Right cardiac atrium (tissue), 5 donors: ENCODE data around the gene GABPB2. TPM values are rescaled to one million over a fixed set of nuclear protein-coding genes. Genes with fewer than 3 reads are reported as not detected.

Source experiments
- ATAC-seq, 2 donors: fragments of 200-7000 bp; cut with Tn5 transposase; one replicate each; pipeline versions ENCODE4 v1.8.0 to v1.9.1; 2020; ENCODE audit warnings: moderate library complexity in 2 of 2, mild to moderate bottlenecking in 1 of 2
- DNase-seq, 3 donors: peaks; one replicate each; pipeline ENCODE4 v3.0.0-alpha.2; 2020
- H3K27ac ChIP-seq: one replicate; pipeline ENCODE4 v1.5.1; 2013; ENCODE audit warnings: mild to moderate bottlenecking, low read length, control low read depth, moderate library complexity
- H3K27me3 ChIP-seq: one replicate; pipeline ENCODE4 v1.6.1; 2013; ENCODE audit not compliant: control insufficient read depth, insufficient read depth
- H3K4me1 ChIP-seq: one replicate; pipeline ENCODE4 v1.6.1; 2013; ENCODE audit warnings: low read length; ENCODE audit not compliant: control insufficient read depth, insufficient read depth
- H3K4me3 ChIP-seq: one replicate; pipeline ENCODE4 v1.5.1; 2013; ENCODE audit warnings: low read length, control low read depth
- H3K9me3 ChIP-seq: one replicate; pipeline ENCODE4 v1.6.1; 2013; ENCODE audit warnings: low read length; ENCODE audit not compliant: control insufficient read depth
- WGBS: extraction: QIAGEN DNeasy Blood & Tissue Kit; methylation state at CpG from one replicate; pipeline ENCODE4 v1.1.7; 2013; 5-methylcytosine and 5-hydroxymethylcytosine counted together
- intact Hi-C, 4 donors: fragments of 100-400 bp; cut with DNase I; formaldehyde crosslinking; loops; one replicate each; pipeline versions ENCODE4 v1.11.0 to v1.14.0; 2022 to 2023
- polyA plus RNA-seq: library from polyadenylated mRNA; stranded (reverse); fragments of 200-250 nt; gene quantifications from one replicate; pipeline ENCODE4 v1.2.3, GENCODE V29; 2013
- total RNA-seq, 4 donors: library from RNA; stranded (reverse); fragmentation: NEBNext Ultra II Directional; extraction: Animal tissue kit (Norgen Biotek cat#: 25700); gene quantifications; one replicate each; pipeline ENCODE4 v1.2.1, GENCODE V29; 2021
- donor health status: healthy with polysubstance abuse.
- donor health status: DM: no; HTN: yes; CAD: no.
- donor health status: DM: no; HTN: no; CAD: no.
- donor health status: DM: no; HTN: yes; CAD: no; lungs with severe emphysema.
- donor health status: DM: yes; HTN: yes; CAD: no.

Gene GABPB2
- total and polyA plus RNA-seq, 5 donors: 9.8 to 20.3 (median 18.1) TPM

DNA sequence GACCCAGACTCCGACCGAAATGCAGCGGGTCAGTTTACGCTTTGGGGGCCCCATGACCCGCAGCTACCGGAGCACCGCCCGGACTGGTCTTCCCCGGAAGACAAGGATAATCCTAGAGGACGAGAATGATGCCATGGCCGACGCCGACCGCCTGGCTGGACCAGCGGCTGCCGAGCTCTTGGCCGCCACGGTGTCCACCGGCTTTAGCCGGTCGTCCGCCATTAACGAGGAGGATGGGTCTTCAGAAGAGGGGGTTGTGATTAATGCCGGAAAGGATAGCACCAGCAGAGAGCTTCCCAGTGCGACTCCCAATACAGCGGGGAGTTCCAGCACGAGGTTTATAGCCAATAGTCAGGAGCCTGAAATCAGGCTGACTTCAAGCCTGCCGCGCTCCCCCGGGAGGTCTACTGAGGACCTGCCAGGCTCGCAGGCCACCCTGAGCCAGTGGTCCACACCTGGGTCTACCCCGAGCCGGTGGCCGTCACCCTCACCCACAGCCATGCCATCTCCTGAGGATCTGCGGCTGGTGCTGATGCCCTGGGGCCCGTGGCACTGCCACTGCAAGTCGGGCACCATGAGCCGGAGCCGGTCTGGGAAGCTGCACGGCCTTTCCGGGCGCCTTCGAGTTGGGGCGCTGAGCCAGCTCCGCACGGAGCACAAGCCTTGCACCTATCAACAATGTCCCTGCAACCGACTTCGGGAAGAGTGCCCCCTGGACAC lies 22.5 kb upstream of the GABPB2 start:
- intact Hi-C loops: no loop called here
- ATAC-seq (peak; percentile 84 to 86), DNase-seq (peak; percentile 79 to 89 (median 88))
- Histone ChIP-seq H3K4me1 (peaks cover 4% of the 10 kb centered on the region), H3K4me3 (peak overlapping the region; percentile 78), H3K27me3 (no peaks in the 10 kb centered on the region), H3K9me3 (no peaks in the 10 kb centered on the region), H3K27ac (peak overlapping the region; percentile 76)
- under 1% methylated on average over 48 of the region's 48 CpGs for WGBS

DNA sequence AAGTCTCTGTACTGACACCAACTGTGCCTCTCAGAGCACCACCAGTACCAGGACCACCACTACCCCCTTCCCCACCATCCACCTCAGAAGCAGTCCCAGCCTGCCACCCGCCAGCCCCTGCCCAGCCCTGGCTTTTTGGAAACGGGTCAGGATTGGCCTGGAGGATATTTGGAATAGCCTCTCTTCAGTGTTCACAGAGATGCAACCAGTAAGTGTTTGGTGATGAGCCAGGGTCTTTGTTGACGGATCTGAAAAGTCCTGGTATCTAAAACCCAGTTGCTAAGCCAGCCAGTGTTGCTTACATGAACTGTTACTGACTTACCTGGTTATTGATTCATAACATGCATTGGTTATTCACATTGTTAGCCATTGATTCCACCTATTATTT lies 21.9 kb upstream of the GABPB2 start:
- WGBS: 15% methylated on average over 3 of the region's 3 CpGs
- Histone ChIP-seq H3K27ac (peak overlapping the region; percentile 76), H3K4me3 (peak overlapping the region; percentile 78), H3K27me3 (no peaks in the 10 kb centered on the region), H3K4me1 (peaks cover 4% of the 10 kb centered on the region), H3K9me3 (no peaks in the 10 kb centered on the region)
- intact Hi-C loops: no loop called here
- DNase-seq (no peak), ATAC-seq (no peak)

DNA sequence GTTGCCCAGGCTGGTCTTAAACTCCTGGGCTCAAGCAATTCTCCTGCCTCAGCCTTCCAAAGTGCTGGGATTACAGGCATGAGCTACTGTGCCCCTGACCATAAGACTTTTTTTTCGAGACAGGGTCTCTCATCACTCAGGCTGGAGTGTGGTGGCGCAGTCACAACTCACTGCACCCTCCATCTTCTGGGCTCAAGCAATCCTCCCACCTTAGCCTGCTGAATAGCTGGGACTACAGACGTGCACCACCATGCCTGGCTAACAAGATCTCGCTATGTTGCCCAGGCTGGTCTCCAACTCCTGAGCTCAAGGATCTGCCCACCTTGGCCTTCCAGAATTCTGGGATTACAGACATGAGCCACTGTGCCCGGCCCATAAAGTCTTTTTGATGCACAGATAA lies 21.1 kb upstream of the GABPB2 start:
- DNase-seq (no peak), ATAC-seq (no peak)
- 84% methylated on average over 5 of the region's 5 CpGs for WGBS
- Histone ChIP-seq H3K4me1 (peaks cover 4% of the 10 kb centered on the region), H3K9me3 (no peaks in the 10 kb centered on the region), H3K27me3 (no peaks in the 10 kb centered on the region), H3K27ac (no peak overlapping the region), H3K4me3 (no peak overlapping the region)
- intact Hi-C loops: no loop called here

DNA sequence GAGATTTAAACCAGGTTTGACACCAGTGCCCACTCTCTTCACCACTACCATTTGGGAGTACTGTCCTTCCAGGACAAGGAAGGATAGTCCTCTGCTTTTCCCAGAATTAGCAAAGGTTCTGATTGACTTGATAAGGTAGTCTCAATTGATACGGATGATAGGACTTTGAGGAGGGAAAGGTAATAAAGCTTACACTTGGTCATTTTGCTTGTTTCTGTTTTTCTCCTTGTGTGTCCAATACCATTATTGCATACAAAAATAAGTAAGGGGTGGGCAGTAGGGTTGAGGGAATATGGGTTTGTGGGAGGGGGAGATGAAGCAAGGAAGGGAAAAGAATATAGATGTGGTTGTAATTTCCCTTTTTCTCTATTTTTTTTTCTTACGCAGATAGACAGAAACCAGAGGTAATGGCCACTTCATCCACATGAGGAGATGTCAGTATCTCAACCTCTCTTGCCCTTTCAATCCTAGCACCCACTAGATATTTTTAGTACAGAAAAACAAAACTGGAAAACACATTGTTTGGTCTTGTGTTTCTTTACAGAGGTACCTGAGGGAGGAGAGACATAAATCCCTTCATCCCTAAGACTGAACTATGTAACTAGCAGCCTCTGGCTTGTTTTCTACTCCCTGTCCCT lies 20.4 kb upstream of the GABPB2 start:
- DNase-seq: no peak
- no peak overlapping the region for H3K27ac ChIP-seq
- H3K4me3 ChIP-seq: no peak overlapping the region
- H3K27me3 ChIP-seq: no peaks in the 10 kb centered on the region
- H3K4me1 ChIP-seq: peaks cover 4% of the 10 kb centered on the region
- WGBS: 75% methylated on average over 2 of the region's 2 CpGs
- intact Hi-C loops: loop anchor here in 1 of 4 donors (10.0 kb wide), 1 partner anchor 45 kb away; the partner anchor contains the start of genes MINDY1 and PRUNE1
- ATAC-seq: no peak
- H3K9me3 ChIP-seq: no peaks in the 10 kb centered on the region

DNA sequence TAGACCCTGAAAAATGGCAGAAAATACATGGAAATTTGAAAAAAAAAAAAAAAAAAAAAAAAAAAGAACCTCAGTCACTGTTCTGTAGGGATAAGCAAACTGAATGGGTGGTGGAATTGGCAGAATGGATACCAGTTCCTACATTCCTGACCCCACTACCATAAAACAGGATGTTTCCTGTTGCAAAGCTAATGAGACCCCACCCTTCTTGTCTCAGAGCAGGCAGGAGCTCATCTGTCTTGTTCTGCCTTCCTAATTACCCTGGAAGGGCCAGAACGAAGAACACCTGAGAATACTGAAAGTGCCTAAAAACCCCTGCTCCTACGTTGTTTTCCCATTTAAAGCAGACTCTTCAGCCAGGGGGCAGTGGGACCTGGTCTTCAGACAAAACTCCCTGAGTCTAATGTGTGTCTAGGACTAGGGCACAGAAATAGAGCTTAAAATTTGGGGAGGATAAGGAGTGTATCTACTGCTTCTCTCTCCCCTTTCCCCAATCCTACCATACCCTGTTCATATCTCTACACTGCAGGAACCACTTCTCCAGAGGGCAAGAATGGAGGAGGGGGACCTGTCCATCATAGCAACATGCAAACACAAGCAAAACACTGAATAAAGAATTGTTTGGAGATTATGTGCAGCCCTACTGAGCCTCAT lies 19.1 kb upstream of the GABPB2 start:
- WGBS: 80% methylated on average over 2 of the region's 2 CpGs
- peak overlapping the region; percentile 7 for H3K27ac ChIP-seq

DNA sequence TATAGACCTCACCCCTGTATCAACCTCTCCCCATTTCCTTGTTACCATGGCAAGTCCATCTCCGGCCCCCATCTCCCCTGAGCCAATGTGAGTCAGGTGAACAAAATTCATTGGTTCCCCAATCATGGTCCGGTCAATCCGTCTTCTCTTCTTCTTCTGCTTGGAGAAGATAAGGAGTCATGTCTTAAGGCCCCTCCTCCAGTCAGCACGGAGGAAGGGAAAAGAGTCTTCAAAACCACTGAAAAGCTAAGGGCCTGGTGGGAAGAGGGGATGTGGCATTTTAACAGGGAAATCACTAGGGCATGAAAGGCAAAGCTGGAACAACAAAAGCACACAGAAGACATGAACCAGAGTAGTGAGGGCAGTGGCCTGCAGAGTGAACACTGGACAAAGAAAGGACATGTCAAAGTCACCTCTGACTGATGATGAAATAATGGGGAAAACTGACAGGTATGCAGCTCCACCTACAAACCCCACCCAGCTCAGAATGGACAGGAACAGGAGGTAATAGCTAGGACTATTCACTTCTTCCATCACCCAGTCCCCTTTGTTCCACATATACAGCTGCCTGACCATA lies 15.5 kb upstream of the GABPB2 start:
- intact Hi-C loops: loop anchor here in 1 of 4 donors (10.0 kb wide), 1 partner anchor 50 kb away; the partner anchor contains the start of genes MINDY1 and PRUNE1

More for the DNA sequence above, 19.1 kb upstream of the GABPB2 start:
- no peak for DNase-seq
- intact Hi-C loops: loop anchor here in 1 of 4 donors (10.0 kb wide), 1 partner anchor 47 kb away; the partner anchor contains the start of genes MINDY1 and PRUNE1
- Histone ChIP-seq H3K27me3 (no peaks in the 10 kb centered on the region), H3K4me3 (no peak overlapping the region), H3K4me1 (peaks cover 10% of the 10 kb centered on the region), H3K9me3 (no peaks in the 10 kb centered on the region)
- no peak for ATAC-seq

DNA sequence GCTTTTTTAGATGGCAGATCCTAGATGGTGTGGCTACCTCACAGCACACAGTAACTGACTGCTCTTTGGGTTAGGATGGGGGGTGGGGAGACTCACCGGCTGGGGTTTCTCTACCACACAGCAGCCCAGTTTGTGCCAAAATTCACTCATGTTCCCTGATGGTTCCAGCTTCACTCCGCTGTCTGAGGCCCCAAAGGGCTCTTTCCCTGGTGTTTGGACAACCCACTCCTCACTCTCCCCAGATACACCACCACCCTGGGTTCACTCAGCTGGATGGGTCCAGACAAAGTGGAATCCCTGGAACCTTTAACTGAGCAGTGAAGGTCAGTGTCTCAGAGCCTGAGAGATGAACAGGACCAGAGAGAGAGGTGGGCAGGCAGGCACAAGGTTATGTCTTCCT lies 15.0 kb upstream of the GABPB2 start:
- WGBS: 44% methylated on average over 2 of the region's 2 CpGs
- no peak for ATAC-seq

More for the DNA sequence above, 15.5 kb upstream of the GABPB2 start:
- Histone ChIP-seq H3K4me1 (peaks cover 12% of the 10 kb centered on the region), H3K9me3 (no peaks in the 10 kb centered on the region), H3K4me3 (no peak overlapping the region), H3K27me3 (no peaks in the 10 kb centered on the region), H3K27ac (peak overlapping the region; percentile 22)
- WGBS: 77% methylated on average over 4 of the region's 4 CpGs
- DNase-seq (no peak), ATAC-seq (no peak)

DNA sequence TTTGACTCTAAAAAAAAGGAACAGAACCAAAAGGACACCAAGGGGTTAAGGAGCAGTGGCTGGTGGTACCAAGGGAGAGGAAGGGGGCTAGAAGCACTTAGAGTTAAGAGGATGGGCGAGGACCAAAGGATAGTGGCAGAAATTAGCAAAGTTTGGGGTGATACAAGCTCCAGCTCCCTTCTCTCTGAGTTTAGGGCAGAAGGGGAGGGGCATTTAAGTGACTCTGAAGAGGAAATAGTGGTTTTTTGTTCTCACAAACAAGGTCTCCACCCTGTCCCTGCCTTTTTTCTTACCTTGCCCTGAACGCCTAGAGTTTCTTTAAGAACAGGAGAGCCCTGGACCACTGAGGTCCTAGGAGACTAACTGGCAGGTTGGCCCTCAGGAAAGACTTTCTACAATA lies 14.4 kb upstream of the GABPB2 start:
- Histone ChIP-seq H3K9me3 (no peaks in the 10 kb centered on the region), H3K4me1 (peaks cover 12% of the 10 kb centered on the region), H3K27ac (peak overlapping the region; percentile 16), H3K4me3 (no peak overlapping the region), H3K27me3 (no peaks in the 10 kb centered on the region)
- WGBS: 48% methylated on average over 2 of the region's 2 CpGs
- ATAC-seq (no peak), DNase-seq (no peak)
- intact Hi-C loops: loop anchor here in 1 of 4 donors (10.0 kb wide), 1 partner anchor 51 kb away; the partner anchor contains the start of genes MINDY1 and PRUNE1

More for the DNA sequence above, 15.0 kb upstream of the GABPB2 start:
- DNase-seq: no peak
- H3K27ac ChIP-seq: peak overlapping the region; percentile 22
- intact Hi-C loops: loop anchor here in 1 of 4 donors (10.0 kb wide), 1 partner anchor 51 kb away; the partner anchor contains the start of genes MINDY1 and PRUNE1
- H3K27me3 ChIP-seq: no peaks in the 10 kb centered on the region
- H3K4me3 ChIP-seq: no peak overlapping the region
- H3K9me3 ChIP-seq: no peaks in the 10 kb centered on the region
- H3K4me1 ChIP-seq: peaks cover 12% of the 10 kb centered on the region

DNA sequence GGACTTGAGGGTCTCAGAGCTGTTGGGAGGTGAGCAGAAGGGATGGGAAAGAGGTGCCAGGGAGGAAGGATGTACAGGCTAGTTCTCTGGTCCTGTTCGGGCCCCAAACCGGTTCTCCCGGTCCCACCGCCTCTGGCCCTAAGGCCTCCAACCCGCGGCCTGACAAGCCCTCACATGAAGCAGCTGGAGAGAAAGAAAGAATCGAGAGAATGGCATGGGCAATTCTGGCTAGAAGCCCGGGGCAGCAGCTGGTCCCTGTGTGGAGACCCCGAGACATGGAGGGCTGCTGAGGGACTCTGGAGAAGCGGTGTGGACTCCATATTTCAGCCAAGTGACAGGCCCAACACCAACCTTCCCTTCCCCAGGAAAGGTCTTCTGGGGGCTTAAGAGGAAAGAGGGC lies 11.9 kb upstream of the GABPB2 start:
- intact Hi-C loops: loop anchor here in 1 of 4 donors (10.0 kb wide), 1 partner anchor 54 kb away; the partner anchor contains the start of genes MINDY1 and PRUNE1
- Histone ChIP-seq H3K27me3 (no peaks in the 10 kb centered on the region), H3K27ac (peak overlapping the region; percentile 86), H3K4me1 (peaks cover 12% of the 10 kb centered on the region), H3K4me3 (peak overlapping the region; percentile 84), H3K9me3 (no peaks in the 10 kb centered on the region)
- DNase-seq (peak; percentile 28 to 66 (median 63)), ATAC-seq (peak; percentile 1 to 3)
- WGBS: under 1% methylated on average over 10 of the region's 10 CpGs

DNA sequence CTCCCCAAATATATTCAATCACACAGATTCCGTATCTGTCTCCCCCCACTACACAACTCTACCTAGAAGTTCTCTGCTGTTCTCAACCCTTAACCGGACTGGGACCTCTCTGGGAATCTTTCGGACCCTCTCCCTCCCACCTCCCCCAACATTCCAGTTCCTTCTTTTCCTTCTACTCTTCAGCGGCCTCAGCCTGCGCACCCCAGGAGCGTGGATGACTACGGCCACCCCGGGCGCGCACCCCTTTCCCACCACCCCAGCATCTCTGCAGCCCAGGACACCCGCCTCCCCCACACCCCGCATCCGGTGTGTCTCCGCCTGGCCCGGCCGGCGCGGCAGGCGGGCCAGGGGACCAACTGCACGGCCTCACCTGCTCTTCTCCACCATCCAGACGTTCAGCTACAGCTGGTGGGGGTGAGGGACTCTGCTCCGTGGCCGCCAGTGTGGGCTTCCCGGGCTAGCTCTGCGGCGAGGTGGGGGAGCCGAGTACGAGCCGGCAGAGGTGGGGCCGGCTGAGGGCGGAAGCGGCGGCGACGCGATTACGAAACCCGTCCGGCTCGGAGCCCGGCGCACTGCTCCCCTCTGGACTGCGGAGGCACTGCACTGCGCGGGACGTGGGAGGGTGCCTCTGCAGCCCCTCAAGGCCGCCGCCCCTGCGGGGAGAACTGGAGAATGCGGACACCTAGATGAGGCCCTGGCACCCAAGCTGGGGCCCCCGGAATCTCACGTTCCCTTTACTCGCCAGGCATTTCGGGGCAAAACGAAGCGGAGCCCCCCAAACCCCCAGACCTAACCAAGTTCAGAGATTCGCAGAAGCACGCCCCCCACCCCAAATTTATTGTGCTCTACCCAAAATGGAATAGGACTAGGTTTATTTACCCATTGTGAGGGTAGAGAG lies 11.2 kb upstream of the GABPB2 start, which contains the start of gene CDC42SE1:
TSS of gene CDC42SE1 (minus strand) at position 514 of the 898 bp plus-strand sequence. CDS start 3,892 bp downstream, outside the sequence.
- Histone ChIP-seq H3K27ac (peak within 1 kb of the TSS; percentile 86), H3K27me3 (no peaks in the 10 kb centered on the region), H3K4me3 (peak within 1 kb of the TSS; percentile 84), H3K4me1 (peaks cover 12% of the 10 kb centered on the region), H3K9me3 (no peaks in the 10 kb centered on the region)
- peak; percentile 94 for ATAC-seq
- DNase-seq: peak; percentile 89 to 95 (median 94)
- under 1% methylated on average over 58 of the region's 58 CpGs for WGBS
- intact Hi-C loops: loop anchor here in 1 of 4 donors (10.0 kb wide), 1 partner anchor 55 kb away; the partner anchor contains the start of genes MINDY1 and PRUNE1
